BJ (cell line): ENCODE measurements around the gene MYADML2. TPM values are rescaled to one million over a fixed set of nuclear protein-coding genes. Genes with fewer than 3 reads are reported as not detected.

ENCODE experiments used
- CTCF ChIA-PET: fragments of 350-600 bp; formaldehyde crosslinking; extraction: SDS; loops from one replicate; lab custom pipeline; 2021; ENCODE audit warnings: antibody characterized with exemption, inconsistent platforms; lab: Yijun Ruan, JAX
- POLR2A ChIA-PET: fragments of 300-600 bp; sonication (Branson Sonifier 250); formaldehyde crosslinking; extraction: SDS; loops from one replicate; lab custom pipeline; 2021; ENCODE audit warnings: antibody characterized with exemption; lab: Charles Lee
- DNase-seq: peaks from one replicate; pipeline ENCODE4 v3.0.0-alpha.2; 2011; ENCODE audit warnings: low read depth
- H3K27me3 ChIP-seq: 2 replicates; pipeline ENCODE4 v1.6.0; 2011; ENCODE audit warnings: low read length; ENCODE audit not compliant: control insufficient read depth, insufficient read depth
- H3K36me3 ChIP-seq: 2 replicates; pipeline ENCODE4 v1.5.1; 2011; ENCODE audit warnings: low read length; ENCODE audit not compliant: control insufficient read depth, insufficient read depth
- H3K4me3 ChIP-seq: 2 replicates; pipeline ENCODE4 v1.5.1; 2011; ENCODE audit warnings: low read depth, mild to moderate bottlenecking, control low read depth, low read length
- polyA plus RNA-seq: library from polyadenylated mRNA; depleted of rRNA; stranded (reverse); fragments of >200 nt; gene quantifications from 2 replicates; pipeline ENCODE4 v1.2.3, GENCODE V29; 2011
- TF ChIP-seq, protein P1 (sequence below): IDR thresholded peaks from 2 replicates; pipeline ENCODE4 v1.5.1; 2011; ENCODE audit warnings: low read depth, mild to moderate bottlenecking, control low read depth, inconsistent platforms, low read length, moderate library complexity; ENCODE audit not compliant: insufficient read depth

The MYADML2 gene
- polyA plus RNA-seq, 1 experiment: not detected

DNA sequence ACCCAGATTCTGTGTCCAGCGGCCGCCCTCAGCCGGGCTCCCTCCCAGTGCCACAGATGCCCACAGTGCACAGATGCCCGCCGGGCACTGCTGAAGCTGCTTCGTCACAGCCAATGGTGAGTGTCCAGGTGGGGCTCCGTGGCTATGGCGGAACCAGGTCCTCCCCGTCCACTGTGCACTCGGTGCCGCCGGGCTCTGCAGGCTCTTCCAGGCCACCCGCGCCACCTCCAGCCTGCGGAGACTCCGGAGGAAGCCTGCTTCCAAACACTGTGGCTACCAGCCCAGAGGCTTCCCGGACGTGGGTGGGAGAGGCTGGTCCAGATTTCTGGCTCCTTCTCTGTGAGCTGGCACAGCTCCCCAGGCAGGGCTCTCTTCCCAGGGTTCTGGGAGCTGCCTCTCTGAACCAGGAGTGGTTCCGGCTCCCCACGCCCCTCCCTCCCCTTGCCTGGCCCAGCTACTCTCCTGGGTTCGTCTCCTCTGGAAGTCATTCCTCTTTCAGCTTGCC lies 7.1 kb downstream of the MYADML2 start:
- H3K4me3 ChIP-seq: no peak overlapping the region
- DNase-seq: no peak
- ChIA-PET POLR2A (no interaction called here), CTCF (interaction anchor here (4.4 kb wide), 1 partner anchor 20 kb away, joined by 15 read pairs; no protein-coding TSS in a partner anchor)
- peaks cover 6% of the 10 kb centered on the region; the same call in 1 of the 2 replicates for H3K27me3 ChIP-seq
- TF ChIP-seq, protein P1, sequence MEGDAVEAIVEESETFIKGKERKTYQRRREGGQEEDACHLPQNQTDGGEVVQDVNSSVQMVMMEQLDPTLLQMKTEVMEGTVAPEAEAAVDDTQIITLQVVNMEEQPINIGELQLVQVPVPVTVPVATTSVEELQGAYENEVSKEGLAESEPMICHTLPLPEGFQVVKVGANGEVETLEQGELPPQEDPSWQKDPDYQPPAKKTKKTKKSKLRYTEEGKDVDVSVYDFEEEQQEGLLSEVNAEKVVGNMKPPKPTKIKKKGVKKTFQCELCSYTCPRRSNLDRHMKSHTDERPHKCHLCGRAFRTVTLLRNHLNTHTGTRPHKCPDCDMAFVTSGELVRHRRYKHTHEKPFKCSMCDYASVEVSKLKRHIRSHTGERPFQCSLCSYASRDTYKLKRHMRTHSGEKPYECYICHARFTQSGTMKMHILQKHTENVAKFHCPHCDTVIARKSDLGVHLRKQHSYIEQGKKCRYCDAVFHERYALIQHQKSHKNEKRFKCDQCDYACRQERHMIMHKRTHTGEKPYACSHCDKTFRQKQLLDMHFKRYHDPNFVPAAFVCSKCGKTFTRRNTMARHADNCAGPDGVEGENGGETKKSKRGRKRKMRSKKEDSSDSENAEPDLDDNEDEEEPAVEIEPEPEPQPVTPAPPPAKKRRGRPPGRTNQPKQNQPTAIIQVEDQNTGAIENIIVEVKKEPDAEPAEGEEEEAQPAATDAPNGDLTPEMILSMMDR: no peak
- peaks cover 3% of the 10 kb centered on the region for H3K36me3 ChIP-seq

DNA sequence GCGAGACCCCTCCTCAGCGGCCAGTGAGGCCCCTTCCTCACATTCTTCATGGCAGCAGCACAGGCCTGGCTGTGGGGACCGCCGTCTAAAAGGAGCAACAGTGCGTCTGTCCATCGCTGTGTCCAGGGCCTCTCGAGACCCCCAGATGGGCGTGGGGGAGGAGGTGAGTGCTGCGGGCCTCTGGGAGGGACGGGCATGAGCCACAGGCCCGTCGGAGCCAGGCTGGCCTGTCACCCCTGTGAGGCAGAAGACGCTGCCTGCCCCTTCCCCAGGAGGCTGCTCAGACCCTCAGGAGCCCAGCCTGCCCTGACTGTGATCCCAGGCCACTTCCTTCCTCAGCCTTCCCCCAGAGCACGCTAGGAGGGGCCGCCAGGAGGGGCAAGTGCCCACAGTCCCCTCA lies 7.8 kb downstream of the MYADML2 start:
- DNase-seq: no peak
- peaks cover 11% of the 10 kb centered on the region for H3K36me3 ChIP-seq
- POLR2A ChIA-PET: no interaction called here
- TF ChIP-seq, protein P1: no peak
- H3K27me3 ChIP-seq: peaks cover 4% of the 10 kb centered on the region; the same call in 1 of the 2 replicates
- H3K4me3 ChIP-seq: no peak overlapping the region
- CTCF ChIA-PET: interaction anchor here (1.4 to 4.4 kb wide), 3 partner anchors 20 to 23 kb away, joined by 3 to 16 read pairs (median 15); no protein-coding TSS in a partner anchor

DNA sequence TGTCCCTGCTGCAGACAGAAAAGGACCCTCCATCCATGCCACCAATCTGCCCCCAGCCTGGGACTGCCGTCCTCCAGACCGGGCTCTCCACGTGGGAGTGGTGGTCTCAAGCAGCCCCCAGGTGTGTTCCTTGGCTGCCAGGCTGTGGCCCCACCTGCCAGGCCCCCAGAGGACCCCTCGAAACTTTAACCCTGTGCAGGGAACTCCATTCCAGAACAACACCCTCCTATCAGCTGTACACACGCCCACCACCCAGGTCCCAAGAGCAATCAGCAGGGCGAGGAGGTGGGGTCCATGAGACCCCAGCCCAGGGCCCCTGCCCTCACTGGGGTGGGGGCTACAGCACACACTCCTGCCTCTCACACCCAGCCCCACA lies 11.3 kb downstream of the MYADML2 start:
- Histone ChIP-seq H3K27me3 (0 out of 2 replicates have a peak, but pooled peaks cover 1% of the 10 kb centered on the region), H3K36me3 (peaks cover 20% of the 10 kb centered on the region), H3K4me3 (peak overlapping the region; percentile 11; the same call in 1 of the 2 replicates)
- ChIA-PET POLR2A (no interaction called here), CTCF (interaction anchor here (0.8 to 1.4 kb wide), 2 partner anchors 8 to 14 kb away, joined by 3 read pairs; partner anchors contain the start of gene MAFG)
- no peak for DNase-seq
- TF ChIP-seq, protein P1: no peak

DNA sequence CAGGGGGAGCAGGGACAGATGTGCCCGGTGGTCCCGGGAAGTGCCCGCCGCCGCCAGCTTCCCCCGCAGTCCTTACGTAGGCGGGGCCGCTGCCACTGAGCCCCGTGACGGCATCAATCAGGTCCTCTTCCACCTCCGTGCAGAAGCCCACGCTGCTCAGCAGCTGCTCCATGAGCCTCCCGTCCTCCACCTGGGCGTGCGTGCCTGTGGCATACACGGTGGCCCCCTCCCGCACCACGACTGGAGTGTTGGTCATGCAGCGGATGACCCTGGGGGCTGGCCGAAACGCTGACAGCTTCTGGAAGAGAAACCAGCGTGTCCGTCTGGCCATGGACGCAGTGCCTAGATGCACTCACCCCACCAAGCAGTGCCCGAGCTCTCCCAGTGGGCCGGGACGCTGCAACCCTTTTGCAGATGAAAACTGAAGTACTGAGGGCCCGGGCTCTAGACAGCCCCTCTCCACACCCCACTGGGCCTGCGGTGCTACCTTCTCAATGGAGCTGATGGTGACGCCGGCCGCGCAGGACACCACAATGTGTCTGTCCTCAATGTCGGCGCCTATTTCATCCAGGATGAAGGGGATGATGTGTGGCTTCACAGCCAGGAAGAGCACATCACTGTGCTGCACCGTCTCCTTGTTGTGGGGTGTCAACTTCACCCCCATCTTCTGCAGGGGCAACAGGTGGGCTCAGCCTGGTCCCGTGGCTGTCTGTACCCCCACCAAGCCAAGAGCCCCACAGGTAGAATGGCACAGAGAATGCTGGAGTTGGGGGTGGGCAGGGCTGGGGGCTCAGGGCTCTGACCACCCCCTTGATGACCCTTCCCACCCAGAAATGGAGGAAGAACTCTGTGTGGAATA lies 12.0 kb downstream of the MYADML2 start:
- CTCF ChIA-PET: interaction anchor here (0.8 to 1.4 kb wide), 4 partner anchors 7 to 103 kb away, joined by 3 read pairs; partner anchors contain the start of genes DCXR and MAFG
- POLR2A ChIA-PET: no interaction called here
- TF ChIP-seq, protein P1: no peak
- Histone ChIP-seq H3K27me3 (no peaks in the 10 kb centered on the region), H3K4me3 (no peak overlapping the region), H3K36me3 (peaks cover 20% of the 10 kb centered on the region)
- no peak for DNase-seq
